HG03558 (cell line): Measurements from ENCODE around the gene EXTL2.
"Not testable (repeated sequence)": the region's sequence is repeated elsewhere in the genome, so short reads cannot be mapped to it uniquely, and the experiment has no call there.

Experiments
- ATAC-seq: cut with Tn5 transposase; IDR thresholded peaks from one replicate; pipeline ENCODE4 v1.9.1; 2021; ENCODE audit warnings: moderate number of reproducible peaks; ENCODE audit not compliant: unreplicated experiment; ENCODE audit errors: extremely low read depth

The EXTL2 gene

DNA sequence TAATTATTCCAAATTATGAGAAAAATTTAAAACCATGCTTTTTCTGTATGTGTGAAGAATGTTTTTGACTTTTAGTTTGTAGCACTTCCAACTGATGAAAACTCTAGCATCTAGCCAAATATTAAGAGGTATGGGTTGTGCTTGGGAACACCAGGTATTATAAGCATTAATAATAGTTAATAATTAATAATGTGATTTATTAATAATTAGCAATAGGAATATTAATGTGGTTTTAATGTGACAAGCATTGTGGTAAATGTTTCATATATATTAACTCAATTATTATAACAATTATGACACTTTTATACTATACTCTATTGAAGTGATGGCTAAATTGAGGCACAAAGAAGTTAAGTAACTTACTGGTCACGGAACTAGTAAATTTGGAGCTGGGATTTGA lies 9.1 kb upstream of the EXTL2 start:
- ATAC-seq, result no peak

DNA sequence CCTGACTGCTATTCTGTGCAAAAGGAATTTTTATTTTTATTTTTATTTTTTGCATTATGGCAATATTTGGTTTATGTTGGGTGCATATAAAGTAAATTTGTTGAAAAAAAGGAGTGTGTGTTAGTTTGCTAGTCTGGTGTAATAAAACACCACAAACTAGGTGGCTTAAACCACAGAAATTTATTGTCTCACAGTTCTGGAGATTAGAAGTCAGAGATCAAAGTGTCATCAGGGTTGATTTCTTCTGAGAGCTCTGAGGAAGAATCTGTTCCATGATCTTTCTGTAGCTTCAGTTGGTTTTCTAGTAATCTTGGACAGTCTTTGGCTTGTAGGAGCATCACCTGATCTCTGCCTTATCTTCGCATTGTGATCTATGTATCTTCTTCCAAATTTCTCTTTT lies 7.7 kb upstream of the EXTL2 start:
- no peak for ATAC-seq

DNA sequence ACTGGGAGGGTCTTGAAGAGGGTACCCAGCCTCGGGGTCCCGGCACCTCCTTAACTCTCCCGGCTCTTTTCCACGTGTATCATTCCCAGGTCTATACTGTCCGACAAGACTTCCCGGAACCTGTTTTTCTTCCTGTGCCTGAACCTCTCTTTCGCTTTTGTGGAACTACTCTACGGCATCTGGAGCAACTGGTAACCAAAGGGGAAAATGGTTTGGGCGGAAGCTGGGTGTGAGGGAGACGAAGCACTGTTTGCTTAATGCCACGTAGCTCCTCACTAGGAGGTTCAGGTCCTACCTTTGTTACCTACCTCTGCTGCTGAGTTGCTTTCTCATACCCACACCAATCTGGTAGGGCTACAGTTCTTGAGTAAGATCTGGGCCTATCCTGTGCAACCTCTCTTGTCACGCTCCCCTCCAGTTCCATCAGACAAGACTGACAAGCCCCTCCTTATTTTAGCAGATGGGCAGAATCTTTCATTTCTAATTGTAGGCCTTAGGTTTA lies 1.9 kb upstream of the EXTL2 start:
- no peak for ATAC-seq

DNA sequence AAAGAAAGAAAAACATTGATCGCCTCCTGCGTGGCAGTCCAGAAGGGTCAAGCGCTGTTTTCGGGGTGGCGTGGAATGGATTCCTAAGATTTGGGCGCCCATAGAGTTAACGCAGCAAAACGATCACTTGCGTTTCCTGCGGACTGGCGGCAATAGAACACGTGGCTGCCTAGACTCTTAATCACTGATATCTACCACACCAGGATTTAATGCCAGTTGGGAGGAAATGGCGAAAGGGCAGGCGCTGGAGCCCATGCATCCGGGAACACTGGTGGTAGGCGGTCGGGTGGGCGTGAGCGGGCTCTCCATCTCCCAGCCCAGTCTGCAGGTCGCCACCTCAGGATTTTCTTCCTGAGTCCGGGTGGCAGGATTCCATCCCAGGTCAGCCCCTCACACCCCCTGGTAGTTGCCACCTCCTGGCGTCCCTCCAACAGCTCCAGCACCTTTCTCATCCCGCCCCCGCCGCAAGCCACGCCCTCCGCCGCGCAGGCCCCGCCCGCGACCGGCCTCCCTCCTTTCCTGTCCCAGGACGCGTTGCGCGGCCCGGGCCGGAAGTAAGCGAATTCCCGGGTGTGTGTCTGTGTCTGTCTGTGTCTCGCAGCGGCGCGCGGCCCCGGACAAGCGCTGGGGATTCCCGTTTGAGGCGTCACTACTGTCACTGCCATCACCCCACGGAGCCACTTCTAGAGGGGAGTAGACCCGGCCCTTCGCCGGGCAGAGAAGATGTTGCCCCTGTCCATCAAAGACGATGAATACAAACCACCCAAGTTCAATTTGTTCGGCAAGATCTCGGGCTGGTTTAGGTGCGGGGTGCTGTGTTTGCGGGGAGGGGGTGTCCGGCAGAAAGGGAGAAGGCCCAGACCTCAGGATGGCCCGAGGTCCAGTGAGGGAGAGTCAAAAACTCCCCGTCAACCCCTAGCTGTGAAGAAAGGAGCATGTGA lies 1.2 kb upstream of the EXTL2 start, which contains the start of gene SLC30A7:
TSS of gene SLC30A7 (plus strand) at position 551 of the 941 bp plus-strand sequence. CDS start at position 724, 173 bp downstream.
- ATAC-seq, result peak; percentile 67

DNA sequence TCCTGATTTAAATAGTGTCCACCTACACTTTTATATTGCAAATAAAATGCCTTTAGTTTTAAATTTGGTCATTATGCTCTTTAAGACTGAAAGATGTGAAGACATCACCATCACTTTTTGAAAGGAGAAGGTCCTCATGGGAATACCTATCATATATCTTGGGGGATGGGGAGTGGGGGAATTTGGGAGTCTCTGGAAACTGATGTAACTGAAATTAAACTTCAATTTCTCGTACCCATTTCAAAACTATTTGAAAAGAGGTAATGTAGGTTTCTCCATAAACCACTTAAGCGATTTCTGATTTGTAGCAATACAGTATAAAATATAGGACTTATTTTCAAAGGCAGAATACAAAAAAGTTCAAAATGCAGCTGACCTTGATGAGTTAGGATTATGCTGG lies 924 bp downstream of the EXTL2 start:
- ATAC-seq, result no peak

DNA sequence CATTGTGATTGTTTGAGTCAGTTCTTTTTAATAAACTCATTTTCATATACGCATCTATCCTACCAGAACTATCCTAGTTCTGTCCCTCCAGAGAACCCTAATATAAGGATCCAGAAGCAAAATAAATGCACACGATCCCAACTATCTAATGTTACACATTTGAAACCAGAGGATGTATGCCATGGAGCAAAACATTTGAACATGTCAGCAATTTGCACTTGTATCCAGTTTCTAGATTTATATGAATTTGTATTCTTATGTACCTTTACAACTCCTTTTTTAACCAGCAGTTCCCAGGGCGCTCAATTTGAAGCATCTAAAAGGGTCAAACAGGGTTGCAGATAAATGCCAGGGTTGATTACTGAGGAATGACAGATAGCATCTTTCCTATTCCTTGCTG lies 2.1 kb downstream of the EXTL2 start:
- ATAC-seq, result no peak

DNA sequence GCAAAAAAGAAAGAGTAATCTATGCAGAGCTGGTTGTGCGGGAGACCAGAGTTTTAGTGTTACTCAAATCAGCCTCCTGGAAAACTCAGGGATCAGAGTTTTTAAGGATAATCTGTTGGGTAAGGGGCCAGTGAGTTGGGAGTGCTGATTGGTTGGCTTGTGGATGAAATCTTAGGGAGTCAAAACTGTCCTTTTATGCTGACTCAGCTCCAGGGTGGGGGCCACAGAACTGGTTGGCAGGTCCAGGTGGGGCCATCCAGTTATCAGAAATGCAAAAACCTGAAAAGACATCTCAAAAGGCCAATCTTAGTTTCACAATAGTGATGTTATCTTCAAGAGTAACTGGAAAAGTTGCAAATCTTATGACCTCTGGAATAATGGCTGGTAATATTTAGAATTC lies 3.3 kb downstream of the EXTL2 start:
- no peak for ATAC-seq

DNA sequence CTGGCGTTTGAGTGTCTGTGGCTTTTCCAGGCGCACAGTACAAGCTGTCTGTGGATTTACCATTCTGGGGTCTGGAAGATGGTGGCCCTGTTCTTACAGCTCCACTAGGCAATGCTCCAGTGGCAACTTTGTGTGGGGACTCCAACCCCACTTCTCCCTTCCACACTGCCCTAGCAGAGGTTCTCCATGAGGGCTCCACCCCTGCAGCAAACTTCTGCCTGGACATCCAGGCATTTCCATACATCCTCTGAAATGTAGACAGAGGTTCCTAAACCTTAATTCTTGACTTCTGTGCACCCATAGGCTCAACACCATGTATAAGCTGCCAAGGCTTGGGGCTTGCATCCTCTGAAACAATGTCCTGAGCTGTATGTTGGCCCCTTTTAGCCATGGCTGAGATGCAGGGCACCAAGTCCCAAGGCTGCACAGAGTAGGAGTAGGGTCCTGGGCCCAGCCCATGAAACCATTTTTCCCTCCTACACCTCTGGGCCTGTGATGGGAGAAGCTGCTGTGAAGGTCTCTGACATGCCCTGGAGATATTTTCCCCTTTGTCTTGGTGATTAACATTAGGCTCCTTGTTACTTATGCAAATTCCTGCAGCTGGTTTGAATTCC lies 4.7 kb downstream of the EXTL2 start:
- not testable (repeated sequence) for ATAC-seq

DNA sequence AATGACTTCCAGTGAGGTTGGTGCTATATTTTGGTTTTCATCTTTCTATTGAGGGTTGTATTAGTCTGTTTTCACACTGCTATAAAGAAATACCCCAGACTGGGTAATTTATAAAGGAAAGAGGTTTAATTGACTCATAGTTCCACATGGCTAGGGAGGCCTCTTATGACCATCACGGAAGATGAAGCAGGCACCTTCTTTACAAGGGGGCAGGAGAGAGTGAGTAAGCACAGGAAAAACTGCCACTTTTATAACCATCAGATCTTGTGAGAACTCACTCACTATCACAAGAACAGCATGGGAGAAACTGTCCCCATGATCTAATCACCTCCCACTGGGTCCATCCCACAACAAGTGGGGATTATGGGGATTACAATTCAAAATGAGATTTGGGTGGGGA lies 5.6 kb downstream of the EXTL2 start:
- not testable (repeated sequence) for ATAC-seq

DNA sequence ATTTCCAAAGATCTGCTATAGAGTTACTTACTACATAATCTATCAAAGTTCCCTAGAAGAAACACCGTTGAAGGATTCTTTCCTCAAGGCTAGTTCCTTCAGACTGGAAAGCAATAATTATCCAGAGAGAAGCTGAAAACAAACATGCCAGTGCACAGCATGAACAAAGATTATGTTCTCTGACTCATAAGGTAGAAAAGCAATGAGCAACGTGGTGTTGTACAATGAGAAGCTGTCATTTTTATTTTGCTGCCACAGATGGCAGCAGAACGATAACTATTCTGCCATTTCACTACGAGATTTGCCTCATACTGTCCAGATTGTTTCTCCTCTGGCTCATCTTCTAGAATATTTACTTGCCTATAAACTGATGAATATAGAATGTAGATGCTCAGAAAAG lies 10.7 kb downstream of the EXTL2 start:
- no peak for ATAC-seq

DNA sequence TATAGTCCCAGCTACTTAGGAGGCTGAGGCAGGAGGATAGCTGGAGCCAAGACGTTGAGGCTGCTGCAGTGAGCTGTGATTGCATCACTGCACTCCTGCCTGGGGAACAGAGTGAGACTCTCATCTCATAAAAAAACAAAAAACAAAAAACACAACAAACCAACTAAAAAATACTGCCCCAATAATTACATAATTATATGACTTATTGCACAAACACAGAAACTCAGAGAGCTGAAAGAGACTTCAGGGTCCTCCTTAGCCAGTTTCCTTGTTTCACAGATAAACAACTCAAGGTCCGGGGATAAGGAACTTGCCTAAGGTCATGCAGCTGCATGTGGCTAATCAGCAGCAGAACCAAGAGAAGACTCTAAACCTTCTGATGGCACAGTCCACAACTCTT lies 11.9 kb downstream of the EXTL2 start:
- no peak for ATAC-seq

DNA sequence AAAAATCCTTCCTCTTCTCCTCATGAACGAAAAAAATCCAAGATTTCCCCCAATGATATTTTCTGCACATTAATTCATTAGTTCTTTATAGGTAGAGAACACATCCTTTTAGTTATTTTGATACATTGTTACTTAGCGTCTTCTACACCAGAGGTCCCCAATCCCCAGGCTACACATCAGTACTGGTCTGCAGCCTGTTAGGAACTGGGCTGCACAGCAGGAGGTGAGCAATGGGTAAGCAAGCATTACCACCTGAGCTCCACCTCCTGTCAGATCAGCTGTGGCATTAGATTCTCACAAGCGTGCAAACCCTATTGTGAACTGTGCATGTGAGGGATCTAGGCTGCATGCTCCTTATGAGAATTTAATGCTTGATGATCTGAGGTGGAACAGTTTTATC lies 13.0 kb downstream of the EXTL2 start:
- no peak for ATAC-seq

DNA sequence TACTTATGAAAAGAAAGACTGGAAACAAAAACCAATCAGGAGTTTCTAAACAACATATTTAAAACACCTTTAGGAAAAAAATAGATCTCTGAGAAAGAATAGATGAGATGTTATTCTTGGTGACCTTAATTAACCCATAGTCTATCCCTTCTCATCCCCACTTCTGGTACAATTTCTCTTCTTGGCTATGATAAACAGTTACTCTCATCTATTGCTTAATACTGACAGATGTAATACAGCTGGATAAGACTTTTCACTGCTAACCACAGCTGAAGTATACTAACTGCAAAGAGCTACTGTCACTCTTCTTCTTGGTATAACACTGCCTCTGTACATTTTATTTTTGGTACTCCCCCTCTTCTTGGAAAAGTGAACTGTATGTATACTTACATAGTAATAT lies 15.2 kb downstream of the EXTL2 start:
- ATAC-seq, result no peak

DNA sequence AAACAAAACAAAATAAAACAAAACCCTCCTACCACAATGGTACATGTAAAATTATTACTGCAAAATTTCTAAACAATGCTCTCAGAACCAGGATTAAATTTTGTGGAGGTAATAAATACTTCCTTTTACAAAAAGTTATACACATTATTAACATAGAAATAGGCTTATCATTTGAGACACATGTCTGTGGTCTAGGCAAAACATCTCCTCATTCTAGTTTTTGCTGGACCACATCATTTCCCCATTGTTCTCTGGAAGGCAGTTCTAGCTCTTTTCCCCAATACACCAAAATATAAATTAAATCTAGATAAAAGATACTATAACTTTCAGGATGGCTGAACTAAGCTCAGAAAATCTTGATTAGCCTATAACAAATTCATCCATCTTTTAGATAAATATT lies 18.4 kb downstream of the EXTL2 start:
- ATAC-seq, result no peak

DNA sequence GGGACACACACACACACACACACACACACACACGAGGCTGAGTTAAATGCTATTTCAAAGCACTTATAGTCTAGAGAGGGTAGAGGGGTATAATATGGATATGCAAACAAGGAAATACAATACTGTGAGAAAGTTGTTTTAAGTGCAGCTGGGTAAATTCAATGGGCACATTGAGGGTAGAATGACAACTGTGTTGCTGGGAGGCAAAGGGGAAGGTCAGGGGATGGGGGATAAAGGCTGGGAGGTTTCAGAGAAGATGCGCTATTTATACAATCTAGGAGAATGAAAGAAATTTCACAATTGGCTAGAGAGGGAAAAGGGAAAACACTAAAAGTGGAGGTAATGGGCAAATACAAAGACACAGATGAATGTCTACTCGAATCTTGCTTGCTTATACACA lies 19.4 kb downstream of the EXTL2 start:
- no peak for ATAC-seq

DNA sequence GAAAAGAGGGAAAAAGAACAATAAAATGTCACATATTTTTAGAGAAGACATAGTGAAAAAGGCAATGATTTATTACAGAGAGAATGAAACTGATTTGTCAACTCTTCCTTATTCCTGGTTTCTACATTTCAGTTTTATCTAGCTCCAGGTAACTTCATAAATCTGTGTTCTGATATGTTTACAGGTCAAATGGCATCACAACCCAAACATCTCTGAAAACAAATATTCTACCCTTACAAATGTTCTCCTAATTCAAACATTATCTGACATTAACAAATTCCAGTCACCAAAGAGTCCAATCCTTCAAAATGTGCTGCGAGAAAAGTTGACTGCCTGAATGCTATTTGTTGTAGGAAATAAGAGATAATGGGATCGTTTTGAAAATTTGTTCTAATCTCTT lies 20.2 kb downstream of the EXTL2 start:
- ATAC-seq, result no peak

DNA sequence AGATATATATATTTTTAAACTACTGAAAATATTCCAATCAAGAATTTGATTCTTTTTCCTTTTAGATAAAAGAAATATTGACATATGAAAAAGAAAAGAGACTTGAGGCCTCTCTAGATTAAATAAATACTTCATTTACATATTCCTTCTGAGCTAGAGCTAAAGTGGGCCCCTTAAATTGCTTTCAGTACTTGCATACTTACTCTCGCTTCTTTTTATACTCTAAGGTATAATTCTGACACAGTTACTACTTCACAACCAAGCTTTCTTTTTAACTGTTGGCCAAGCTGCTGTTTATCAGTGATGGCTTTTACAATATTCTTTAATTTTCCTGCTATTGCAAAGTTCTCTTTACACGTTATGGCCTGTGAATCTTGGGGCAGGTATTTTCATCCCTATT lies 24.6 kb downstream of the EXTL2 start:
- ATAC-seq, result no peak

DNA sequence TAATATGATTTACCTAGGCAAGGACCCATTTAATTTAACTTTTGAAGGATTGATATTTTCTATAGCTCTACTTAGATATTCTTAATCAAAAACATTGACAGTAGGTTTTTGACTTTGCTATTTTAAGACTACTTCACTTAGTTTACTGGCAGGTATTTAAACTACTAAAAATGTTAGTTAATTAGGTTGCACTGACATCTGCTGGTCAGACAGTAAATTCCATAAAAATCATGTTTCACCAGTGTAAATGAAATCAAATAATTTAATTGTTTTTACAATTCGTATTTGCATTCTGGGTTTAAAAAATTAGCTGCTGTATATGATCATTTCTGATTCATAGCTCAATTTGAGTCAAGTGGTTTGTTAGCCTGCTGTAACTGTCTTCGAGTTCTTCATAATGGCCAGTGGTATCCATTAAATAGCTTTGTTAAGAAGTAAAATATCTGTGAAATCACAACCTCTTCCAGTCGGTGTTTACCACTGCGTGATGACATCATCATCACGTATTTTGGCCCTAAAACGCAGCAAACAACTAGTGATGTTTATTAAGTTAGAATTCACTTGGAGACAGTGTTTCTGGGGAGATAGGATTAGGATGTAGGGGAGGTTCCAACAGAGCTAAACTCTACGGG lies 26.2 kb downstream of the EXTL2 start:
- ATAC-seq, result no peak

DNA sequence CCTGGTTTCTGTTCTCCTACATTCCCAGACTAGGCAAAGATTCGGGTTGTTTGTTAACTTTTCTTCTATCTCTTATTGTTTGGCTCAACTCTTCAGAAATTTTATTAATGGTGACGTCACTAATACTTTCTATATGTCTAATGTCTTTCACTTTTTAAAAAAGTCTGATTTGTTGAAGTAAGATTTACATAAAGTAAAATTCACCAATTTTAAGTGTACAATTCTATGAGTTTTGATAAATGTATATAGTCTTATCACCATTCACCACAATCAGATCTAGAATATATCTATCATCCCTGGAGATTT lies 27.8 kb downstream of the EXTL2 start:
- ATAC-seq, result no peak

DNA sequence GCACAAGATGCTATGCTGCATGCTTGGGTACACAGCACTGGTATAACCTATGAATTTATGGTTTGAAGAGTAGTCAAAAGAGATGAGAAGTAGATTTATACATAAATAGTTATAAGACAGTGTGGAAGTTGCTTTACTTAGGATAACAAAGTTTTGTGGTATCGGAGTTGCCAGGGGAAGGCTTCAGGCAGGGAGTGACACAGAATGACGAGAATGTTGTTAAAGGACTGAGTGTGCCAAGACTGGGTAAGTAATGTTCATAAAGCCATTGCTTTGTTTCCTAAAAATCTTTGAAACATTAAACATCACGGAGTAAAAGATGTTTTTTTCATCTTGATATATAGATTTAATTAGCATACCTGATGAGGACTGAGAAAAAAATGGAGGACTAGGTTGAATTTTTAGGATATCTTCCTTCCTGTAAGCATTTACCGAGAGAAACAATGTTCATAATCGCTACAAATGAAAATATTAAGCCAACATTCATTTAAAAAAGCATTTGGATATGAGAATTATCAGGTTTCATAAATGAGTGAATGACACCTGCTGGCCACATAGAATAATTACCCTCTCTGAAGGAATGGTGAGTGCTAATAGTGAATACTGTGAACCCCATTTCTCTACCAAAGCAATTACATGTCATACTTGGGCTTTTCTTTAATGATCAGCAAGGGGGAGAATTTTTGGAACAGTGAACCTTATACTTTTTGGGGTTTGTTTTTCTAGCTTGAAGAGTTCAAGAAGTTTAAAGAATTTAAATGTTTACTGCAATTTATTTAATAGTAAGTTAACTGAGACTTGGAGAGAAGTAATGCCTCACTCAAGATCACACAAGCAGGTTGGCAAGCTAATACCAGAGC lies 28.4 kb downstream of the EXTL2 start:
- ATAC-seq, result no peak
